Erythroblast (primary cell): ENCODE results near the gene ULK4.

ENCODE experiments used
- DNase-seq, 2 experiments: peaks; one replicate each; lab custom pipeline; 2025; lab: John Stamatoyannopoulos, UW
- GATA1 ChIP-seq: IDR thresholded peaks from 2 replicates; pipeline ENCODE4 v1.6.1; 2011; ENCODE audit warnings: low read depth, mild to moderate bottlenecking, control low read depth, low read length, moderate library complexity
- POLR2A ChIP-seq: IDR thresholded peaks from 2 replicates; pipeline ENCODE4 v1.6.1; 2011; ENCODE audit warnings: mild to moderate bottlenecking, low read length

Gene ULK4

GRCh38 chr3:41602121-41602520 lies 359.8 kb downstream of the ULK4 start:
- DNase-seq: no peak
- no peak for TF ChIP-seq GATA1
- no peak for TF ChIP-seq POLR2A

GRCh38 chr3:41601404-41601987 lies 360.4 kb downstream of the ULK4 start:
- no peak for DNase-seq
- TF ChIP-seq GATA1 (no peak), POLR2A (no peak)

GRCh38 chr3:41600616-41601015 lies 361.3 kb downstream of the ULK4 start:
- no peak for DNase-seq
- TF ChIP-seq GATA1 (no peak), POLR2A (no peak)

GRCh38 chr3:41599127-41599484 lies 362.8 kb downstream of the ULK4 start:
- no peak for TF ChIP-seq POLR2A
- DNase-seq: no peak

GRCh38 chr3:41598402-41599126 lies 363.3 kb downstream of the ULK4 start:
- TF ChIP-seq GATA1: no peak
- TF ChIP-seq POLR2A: no peak
- DNase-seq: no peak

GRCh38 chr3:41593774-41594173 lies 368.1 kb downstream of the ULK4 start:
- DNase-seq: no peak
- no peak for TF ChIP-seq GATA1
- no peak for TF ChIP-seq POLR2A

- no peak for DNase-seq
These were observed 369.0 kb downstream of the ULK4 start for GRCh38 chr3:41592753-41593510.

GRCh38 chr3:41583014-41583413 lies 378.9 kb downstream of the ULK4 start:
- DNase-seq: no peak
- TF ChIP-seq POLR2A (no peak), GATA1 (no peak)

More at GRCh38 chr3:41592753-41593510, 369.0 kb downstream of the ULK4 start:
- TF ChIP-seq GATA1 (no peak), POLR2A (no peak)

GRCh38 chr3:41581700-41582099 lies 380.2 kb downstream of the ULK4 start:
- no peak for DNase-seq
- TF ChIP-seq GATA1 (no peak), POLR2A (no peak)

- no peak for DNase-seq
- TF ChIP-seq POLR2A (no peak), GATA1 (no peak)
These were observed 381.5 kb downstream of the ULK4 start for GRCh38 chr3:41580274-41580959.

- no peak for TF ChIP-seq POLR2A
- no peak for TF ChIP-seq GATA1
- no peak for DNase-seq
These were observed 382.0 kb downstream of the ULK4 start for GRCh38 chr3:41579861-41580260.

GRCh38 chr3:41578798-41579197 lies 383.1 kb downstream of the ULK4 start:
- TF ChIP-seq POLR2A: no peak
- no peak for TF ChIP-seq GATA1
- DNase-seq: no peak

GRCh38 chr3:41575724-41576123 lies 386.2 kb downstream of the ULK4 start:
- no peak for DNase-seq
- TF ChIP-seq POLR2A: no peak
- no peak for TF ChIP-seq GATA1

- DNase-seq: no peak
- TF ChIP-seq GATA1: no peak
- TF ChIP-seq POLR2A: no peak
These were observed 387.0 kb downstream of the ULK4 start for GRCh38 chr3:41574900-41575299.
